Keratinocyte (primary cell): ENCODE results near the gene ACADL. TPM values are rescaled to one million over a fixed set of nuclear protein-coding genes. Genes with fewer than 3 reads are reported as not detected.

Experiments used
- DNase-seq: peaks from one replicate; pipeline ENCODE4 v3.0.0-alpha.2; 2011; ENCODE audit warnings: low read depth, missing footprints, low spot score
- FAIRE-seq: peaks from 2 replicates; lab custom pipeline; 2011; peaks lifted over from hg19 to GRCh38; lab: Jason Lieb, UNC
- H2AFZ ChIP-seq: 2 replicates; pipeline ENCODE4 v1.6.0; 2012; ENCODE audit warnings: low read length, control low read depth, inconsistent platforms; ENCODE audit not compliant: control insufficient read depth
- H3K27ac ChIP-seq: 2 replicates; pipeline ENCODE4 v1.5.1; 2011; ENCODE audit warnings: low read length; ENCODE audit not compliant: control insufficient read depth, insufficient read depth
- H3K27me3 ChIP-seq: 3 replicates; pipeline ENCODE4 v1.6.0; 2011; ENCODE audit warnings: low read length; ENCODE audit not compliant: control insufficient read depth, insufficient read depth; ENCODE audit errors: extremely low read depth
- H3K36me3 ChIP-seq, 2 experiments: 2 replicates in 1 of 2; 3 replicates in 1 of 2; pipeline ENCODE4 v1.5.1; 2011; ENCODE audit warnings: low read length in 2 of 2, mild to moderate bottlenecking in 1 of 2; ENCODE audit not compliant: control insufficient read depth in 2 of 2, insufficient read depth in 2 of 2; ENCODE audit errors: extremely low read depth in 1 of 2
- H3K4me1 ChIP-seq: 3 replicates; pipeline ENCODE4 v1.5.1; 2011; ENCODE audit warnings: low read length; ENCODE audit not compliant: control insufficient read depth, insufficient read depth; ENCODE audit errors: extremely low read depth
- H3K4me2 ChIP-seq: 3 replicates; pipeline ENCODE4 v1.6.0; 2011; ENCODE audit warnings: low read depth, low read length; ENCODE audit not compliant: control insufficient read depth, insufficient read depth; ENCODE audit errors: extremely low read depth
- H3K4me3 ChIP-seq, 3 experiments: fragments of 200-600 bp in 1 of 3; sonication (generic) in 1 of 3; 2 replicates in 2 of 3; 3 replicates in 1 of 3; pipeline ENCODE4 v1.5.1; 2011 to 2016; ENCODE audit warnings: low read length in 3 of 3, mild to moderate bottlenecking in 3 of 3, control low read depth in 2 of 3, inconsistent platforms in 1 of 3, low read depth in 1 of 3, mixed read lengths in 1 of 3, mixed run types in 1 of 3, moderate library complexity in 1 of 3; ENCODE audit not compliant: control insufficient read depth in 2 of 3, insufficient read depth in 2 of 3; ENCODE audit errors: extremely low read depth in 1 of 3
- H3K79me2 ChIP-seq: 2 replicates; pipeline ENCODE4 v1.6.0; 2012; ENCODE audit warnings: low read length; ENCODE audit not compliant: control insufficient read depth, insufficient read depth
- H3K9ac ChIP-seq: 3 replicates; pipeline ENCODE4 v1.6.0; 2011; ENCODE audit warnings: low read length; ENCODE audit not compliant: control insufficient read depth, insufficient read depth; ENCODE audit errors: extremely low read depth
- H3K9me1 ChIP-seq: 3 replicates; pipeline ENCODE4 v1.6.0; 2011; ENCODE audit warnings: low read length; ENCODE audit not compliant: control insufficient read depth, insufficient read depth; ENCODE audit errors: extremely low read depth
- H3K9me3 ChIP-seq: 2 replicates; pipeline ENCODE4 v1.5.1; 2012; ENCODE audit warnings: low read depth, low read length; ENCODE audit not compliant: control insufficient read depth
- H4K20me1 ChIP-seq: 3 replicates; pipeline ENCODE4 v1.6.0; 2011; ENCODE audit warnings: low read length; ENCODE audit not compliant: control insufficient read depth, insufficient read depth; ENCODE audit errors: extremely low read depth
- EZH2 ChIP-seq: IDR thresholded peaks from one replicate; pipeline ENCODE4 v1.6.1; 2012; ENCODE audit warnings: inconsistent platforms, mild to moderate bottlenecking, low read length, moderate library complexity
- dilution Hi-C: fragments of 300-500 bp; cut with MboI; formaldehyde crosslinking; loops from one replicate; pipeline ENCODE4 v1.7.0; 2020; ENCODE audit warnings: low sequenced_read_pairs; ENCODE audit not compliant: extremely low pct_ligation_motif_present
- polyA minus RNA-seq, 3 experiments: library from RNA; depleted of rRNA, polyadenylated mRNA; stranded (reverse); fragments of >200 nt; gene quantifications; 1 replicate in 1 of 3; 2 replicates in 1 of 3; 3 replicates in 1 of 3; pipeline ENCODE4 v1.2.3, GENCODE V29; 2011
- polyA plus RNA-seq, 5 experiments: library from polyadenylated mRNA; depleted of rRNA in 3 of 5; stranded (reverse) in 3 of 5; stranded (forward) in 1 of 5; unstranded in 1 of 5; fragments of >200 nt; gene quantifications; 1 replicate in 1 of 5; 2 replicates in 3 of 5; 3 replicates in 1 of 5; pipeline versions ENCODE4 v1.2.1 to v1.2.3, GENCODE V29; 2011 to 2012; ENCODE audit warnings: missing spikeins in 2 of 5, low read depth in 1 of 5, low replicate concordance in 1 of 5
- TF ChIP-seq, protein P1 (sequence below), 3 experiments: IDR thresholded peaks in 1 of 3; conservative IDR thresholded peaks in 1 of 3; optimal IDR thresholded peaks in 1 of 3; 2 replicates in 2 of 3; 3 replicates in 1 of 3; pipeline versions ENCODE3 to v1.5.1; 2011; ENCODE audit warnings: low read length in 3 of 3, mild to moderate bottlenecking in 3 of 3, moderate library complexity in 2 of 3, control low read depth in 1 of 3, inconsistent platforms in 1 of 3; ENCODE audit not compliant: insufficient read depth in 2 of 3; ENCODE audit errors: extremely low read depth in 1 of 3

Gene ACADL
- polyA plus RNA-seq, result 0.03 to 0.17 TPM (median 0.10 TPM) in 3 replicates
- 0.35 TPM for polyA plus RNA-seq (2011; ENCODE audit: low read depth)
- 0.06 and 0.17 TPM in 2 replicates for polyA plus RNA-seq (2011; cell fraction: cytosol; rRNA removed)
- polyA plus RNA-seq (2011; cell fraction: nucleus; rRNA removed), result 0.28 and 0.31 TPM in 2 replicates
- polyA plus RNA-seq (2012; ENCODE audit: low replicate concordance), result 0.07 TPM in 1 of 2 replicates, not detected in the other
- polyA minus RNA-seq, result 0.35 TPM in 1 of 3 replicates, not detected in the others
- polyA minus RNA-seq (2011; cell fraction: cytosol; rRNA and poly(A)+ RNA removed), result not detected
- not detected in 2 replicates for polyA minus RNA-seq (2011; cell fraction: nucleus; rRNA and poly(A)+ RNA removed)

DNA sequence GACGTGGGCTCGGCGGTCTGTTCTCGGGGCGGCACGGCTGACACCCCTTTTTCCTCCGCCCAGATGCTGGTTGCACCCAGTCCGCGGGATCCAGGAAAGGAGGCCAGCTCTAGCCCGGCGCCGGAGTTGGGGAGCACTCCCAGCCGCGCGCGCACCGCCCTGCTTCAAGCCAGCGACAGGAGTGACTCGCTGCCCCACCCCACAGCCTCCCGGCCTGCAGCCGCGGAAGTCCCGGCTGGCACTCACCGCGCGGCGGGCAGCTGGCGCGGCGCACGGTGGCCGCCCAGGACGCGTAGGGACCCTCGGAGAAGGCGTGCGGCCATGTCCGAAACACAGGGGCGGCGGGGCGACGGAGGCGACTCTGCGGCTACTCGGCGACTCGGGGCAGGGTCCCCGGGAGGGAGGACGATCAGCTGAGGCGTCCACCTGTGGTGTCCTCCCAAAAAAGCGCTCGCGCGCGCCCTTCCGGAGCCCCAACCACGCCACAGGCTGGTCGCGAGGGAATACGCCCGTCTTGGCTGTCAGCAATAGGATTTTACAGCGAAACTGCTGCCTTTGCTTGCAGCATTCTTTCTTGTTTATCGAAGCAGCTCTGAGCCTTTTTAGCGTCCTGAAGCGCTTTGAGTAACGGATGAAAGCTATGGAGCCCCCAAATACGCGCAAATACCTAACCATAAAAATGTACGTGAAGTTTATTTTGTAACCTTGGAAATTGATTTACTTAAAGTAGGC, at the start of gene ACADL:
Gene ACADL (minus strand): TSS at position 507 of the 732 bp plus-strand sequence. CDS start 184 bp downstream, at position 323.
- Histone ChIP-seq H3K79me2 (no peaks in the 10 kb centered on the region), H3K4me2 (peak within 1 kb of the TSS; percentile 80), H3K9me1 (no peaks in the 10 kb centered on the region), H3K9me3 (no peaks in the 10 kb centered on the region), H3K27me3 (peaks cover 5% of the 10 kb centered on the region), H3K9ac (peak within 1 kb of the TSS; percentile 55), H3K4me1 (peaks cover 12% of the 10 kb centered on the region), H2AFZ (peak within 1 kb of the TSS; percentile 92), H3K27ac (no peak within 1 kb of the TSS), H3K4me3 (peak within 1 kb of the TSS; percentile 47 to 79 (median 55)), H3K36me3 (no peaks in the 10 kb centered on the region), H4K20me1 (no peaks in the 10 kb centered on the region)
- DNase-seq (no peak), FAIRE-seq (no peak)
- dilution Hi-C loops, result no loop called here
- TF ChIP-seq, protein P1, sequence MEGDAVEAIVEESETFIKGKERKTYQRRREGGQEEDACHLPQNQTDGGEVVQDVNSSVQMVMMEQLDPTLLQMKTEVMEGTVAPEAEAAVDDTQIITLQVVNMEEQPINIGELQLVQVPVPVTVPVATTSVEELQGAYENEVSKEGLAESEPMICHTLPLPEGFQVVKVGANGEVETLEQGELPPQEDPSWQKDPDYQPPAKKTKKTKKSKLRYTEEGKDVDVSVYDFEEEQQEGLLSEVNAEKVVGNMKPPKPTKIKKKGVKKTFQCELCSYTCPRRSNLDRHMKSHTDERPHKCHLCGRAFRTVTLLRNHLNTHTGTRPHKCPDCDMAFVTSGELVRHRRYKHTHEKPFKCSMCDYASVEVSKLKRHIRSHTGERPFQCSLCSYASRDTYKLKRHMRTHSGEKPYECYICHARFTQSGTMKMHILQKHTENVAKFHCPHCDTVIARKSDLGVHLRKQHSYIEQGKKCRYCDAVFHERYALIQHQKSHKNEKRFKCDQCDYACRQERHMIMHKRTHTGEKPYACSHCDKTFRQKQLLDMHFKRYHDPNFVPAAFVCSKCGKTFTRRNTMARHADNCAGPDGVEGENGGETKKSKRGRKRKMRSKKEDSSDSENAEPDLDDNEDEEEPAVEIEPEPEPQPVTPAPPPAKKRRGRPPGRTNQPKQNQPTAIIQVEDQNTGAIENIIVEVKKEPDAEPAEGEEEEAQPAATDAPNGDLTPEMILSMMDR (optimal IDR thresholded peaks at IDR 0.05 in 1 of 3, IDR thresholded peaks at IDR 0.05 in 1 of 3, conservative IDR thresholded peaks at IDR 0.05 in 1 of 3; ENCODE audit: extremely low read depth in 1 of 3, insufficient read depth in 2 of 3, low read length in 3 of 3), result peak in 1 of 3 experiments; percentile 6
- no peak for TF ChIP-seq EZH2

DNA sequence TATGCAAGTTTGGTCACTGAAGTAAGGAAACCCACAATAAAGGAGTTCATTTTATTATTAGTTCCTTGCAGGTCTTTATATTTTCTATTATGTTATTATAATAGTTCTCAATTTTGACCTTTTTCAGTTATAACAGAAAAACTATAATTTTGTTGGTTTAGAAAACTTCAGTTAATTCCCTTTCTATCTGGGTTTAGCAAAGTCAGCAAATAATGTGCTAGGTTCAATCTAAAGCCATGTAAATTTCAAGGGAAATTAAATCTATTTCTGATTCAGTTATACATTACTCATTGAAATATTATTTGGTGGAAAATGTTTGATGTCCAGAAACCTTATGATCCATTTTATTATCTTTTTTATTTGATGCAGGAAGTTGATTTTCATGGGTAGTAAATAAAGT, 46.1 kb upstream of the ACADL start:
- TF ChIP-seq, protein P1 (optimal IDR thresholded peaks at IDR 0.05 in 1 of 3, IDR thresholded peaks at IDR 0.05 in 1 of 3, conservative IDR thresholded peaks at IDR 0.05 in 1 of 3; ENCODE audit: extremely low read depth in 1 of 3, insufficient read depth in 2 of 3, low read length in 3 of 3), result no peak
- no peak for TF ChIP-seq EZH2
- Histone ChIP-seq H2AFZ (no peak overlapping the region), H3K9ac (no peak overlapping the region), H3K4me1 (no peaks in the 10 kb centered on the region), H3K36me3 (no peaks in the 10 kb centered on the region), H3K79me2 (no peaks in the 10 kb centered on the region), H4K20me1 (no peaks in the 10 kb centered on the region), H3K9me3 (no peaks in the 10 kb centered on the region), H3K4me2 (no peak overlapping the region), H3K27ac (no peak overlapping the region), H3K9me1 (no peaks in the 10 kb centered on the region), H3K27me3 (no peaks in the 10 kb centered on the region), H3K4me3 (no peak overlapping the region)
- dilution Hi-C loops, result no loop called here
- no peak for FAIRE-seq
- no peak for DNase-seq
